DMS153 treated with DMSO at 0.1 percent for 48 hours (cell line): Measurements from ENCODE around the gene PAX7.
"Not testable (repeated sequence)": the region's sequence is repeated elsewhere in the genome, so short reads cannot be mapped to it uniquely, and the experiment has no call there.

Experiments
- DNase-seq: peaks from one replicate; lab custom pipeline; 2025; ENCODE audit not compliant: unreplicated experiment; lab: John Stamatoyannopoulos, UW

Gene PAX7

GRCh38 chr1:18657506-18658201 is 27.0 kb downstream of the PAX7 start:
- no peak for DNase-seq

DNA sequence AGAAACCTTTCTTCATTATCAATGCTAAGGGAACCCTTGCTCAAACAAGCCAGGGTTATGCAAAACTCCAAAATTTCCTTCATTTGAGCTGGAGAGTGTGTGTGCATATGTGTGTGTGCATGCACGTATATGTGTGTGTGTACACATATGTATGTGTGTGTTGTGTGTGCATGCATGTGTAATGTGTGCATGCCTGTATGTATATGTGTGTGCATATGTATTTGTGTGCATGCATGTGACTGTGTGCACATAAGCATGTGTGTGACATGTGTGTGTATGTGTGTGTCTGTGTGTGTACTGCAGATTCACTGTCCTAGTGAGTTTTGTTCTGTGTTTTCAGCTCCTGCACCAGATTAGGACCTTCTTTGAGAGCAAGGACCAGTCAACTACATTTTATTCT is 28.2 kb downstream of the PAX7 start:
- DNase-seq, result no peak

- DNase-seq, result no peak
Measured at GRCh38 chr1:18661404-18662285, 31.0 kb downstream of the PAX7 start.

- no peak for DNase-seq
Measured at GRCh38 chr1:18662286-18662639, 31.6 kb downstream of the PAX7 start.

DNA sequence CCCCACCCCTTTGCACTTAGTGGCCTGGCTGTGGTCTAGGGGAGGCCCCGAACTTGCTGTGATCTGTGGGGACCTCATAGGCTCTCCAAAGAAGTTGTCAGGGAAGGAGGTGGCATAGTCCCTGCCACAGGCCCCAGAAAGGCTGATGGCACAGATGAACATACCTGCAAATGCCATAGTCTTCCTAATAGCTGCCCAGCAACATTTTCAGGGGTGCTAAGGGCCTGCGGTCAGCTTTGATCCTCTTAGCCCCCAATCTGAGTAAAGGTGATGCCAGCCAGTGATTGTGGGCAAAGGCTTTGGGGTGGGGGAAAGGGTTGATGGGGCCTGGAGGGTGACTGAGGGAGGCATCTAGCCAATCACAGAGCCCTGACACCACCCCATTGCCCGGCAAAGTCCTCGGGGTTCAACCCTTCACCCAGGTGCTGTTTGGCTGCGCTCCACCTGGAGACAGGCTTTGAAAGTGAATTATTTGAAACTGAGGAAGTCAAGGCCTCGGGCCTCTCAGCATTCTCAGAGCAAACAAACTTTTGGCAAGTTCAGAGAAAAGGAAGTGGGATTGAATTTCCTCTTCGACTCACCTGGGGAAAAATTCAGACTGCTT is 35.8 kb downstream of the PAX7 start:
- no peak for DNase-seq

DNA sequence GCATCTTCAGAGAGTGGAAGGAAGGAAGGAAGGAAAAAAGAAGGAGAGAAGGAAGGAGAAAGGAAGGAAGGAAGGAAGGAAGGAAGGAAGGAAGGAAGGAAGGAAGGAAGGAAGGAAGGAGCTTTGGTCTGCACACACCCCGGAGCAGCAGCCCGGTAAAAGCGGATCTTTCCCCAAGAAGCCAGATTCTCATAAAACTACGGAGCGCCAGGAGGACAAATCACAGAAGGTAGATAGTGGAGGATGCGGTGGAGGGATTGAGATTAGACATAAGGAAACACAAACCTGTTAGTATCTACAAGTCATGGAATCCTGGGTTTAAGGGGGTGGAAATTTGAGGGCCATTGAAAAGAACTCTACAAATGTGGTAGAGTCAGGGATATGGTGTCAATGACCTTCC is 36.7 kb downstream of the PAX7 start:
- no peak for DNase-seq

- no peak for DNase-seq
Measured at GRCh38 chr1:18668046-18668445, 37.4 kb downstream of the PAX7 start.

DNA sequence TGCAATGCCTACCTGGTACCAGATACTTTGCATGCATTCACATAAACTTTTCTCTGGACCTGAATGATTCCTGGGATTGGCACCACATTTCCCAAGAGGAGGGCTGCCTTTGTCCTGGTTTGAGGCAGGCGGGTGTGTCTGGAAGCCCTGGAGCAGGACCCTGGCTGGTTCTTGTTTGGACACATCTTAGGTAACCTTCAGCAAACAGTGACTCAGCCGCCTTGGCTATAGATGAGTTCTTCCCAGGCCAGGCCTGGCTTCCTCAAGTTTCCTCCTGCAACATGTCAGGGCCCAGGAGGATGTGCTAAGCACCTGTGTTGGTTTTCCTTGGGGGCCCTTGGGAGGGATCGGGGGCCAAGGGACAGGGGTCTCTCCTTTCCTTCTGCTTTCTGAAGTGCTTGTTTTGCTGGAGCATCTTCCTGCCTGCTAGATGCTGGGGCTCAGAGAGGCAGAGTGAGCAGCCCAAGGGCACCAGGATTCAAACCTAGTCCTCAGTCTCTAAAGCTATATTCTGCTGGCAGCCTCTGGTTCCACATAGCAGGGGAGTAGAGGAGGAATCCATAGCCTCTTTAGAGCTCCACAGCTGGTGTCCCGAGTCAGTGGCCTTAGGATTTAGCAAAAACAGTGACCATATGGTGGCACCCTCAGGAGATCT is 38.2 kb downstream of the PAX7 start:
- DNase-seq, result no peak

GRCh38 chr1:18670121-18670867 is 39.6 kb downstream of the PAX7 start:
- no peak for DNase-seq

DNA sequence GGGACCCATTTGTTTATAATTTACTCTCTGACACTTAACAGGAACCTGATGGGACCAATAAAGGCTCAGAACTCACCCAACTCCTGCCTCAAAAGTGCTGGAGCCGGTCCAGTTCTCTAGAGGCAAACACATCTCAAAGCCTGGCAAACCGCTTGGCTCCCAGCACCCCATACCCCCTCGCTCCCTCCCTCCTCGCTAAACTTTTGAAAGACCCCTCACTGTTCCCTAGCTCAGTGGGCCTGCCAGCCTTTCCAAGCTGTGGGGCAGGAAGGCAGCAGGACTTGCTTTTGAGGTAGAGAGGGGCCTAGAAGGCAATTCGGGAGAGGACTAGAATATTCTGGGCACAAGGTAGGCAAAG is 40.2 kb downstream of the PAX7 start:
- no peak for DNase-seq

DNA sequence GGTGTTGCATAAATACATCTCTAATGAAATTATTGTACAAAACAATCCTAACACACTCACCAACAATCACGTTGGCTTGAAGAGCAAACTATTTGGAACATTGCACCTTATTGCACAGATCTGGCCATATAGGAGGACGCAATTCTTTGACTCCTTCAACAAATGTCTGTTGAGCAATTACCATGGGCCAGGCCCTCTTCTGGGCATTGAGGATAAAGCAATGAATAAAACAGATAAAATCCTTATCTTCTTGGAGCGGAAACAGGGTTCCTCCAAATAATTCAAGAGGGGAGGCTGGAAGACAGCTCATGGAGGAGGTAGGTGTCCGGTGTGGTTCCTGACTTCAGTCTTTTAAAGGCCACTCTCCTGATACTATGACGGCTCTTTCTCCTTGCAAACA is 43.3 kb downstream of the PAX7 start:
- no peak for DNase-seq

DNA sequence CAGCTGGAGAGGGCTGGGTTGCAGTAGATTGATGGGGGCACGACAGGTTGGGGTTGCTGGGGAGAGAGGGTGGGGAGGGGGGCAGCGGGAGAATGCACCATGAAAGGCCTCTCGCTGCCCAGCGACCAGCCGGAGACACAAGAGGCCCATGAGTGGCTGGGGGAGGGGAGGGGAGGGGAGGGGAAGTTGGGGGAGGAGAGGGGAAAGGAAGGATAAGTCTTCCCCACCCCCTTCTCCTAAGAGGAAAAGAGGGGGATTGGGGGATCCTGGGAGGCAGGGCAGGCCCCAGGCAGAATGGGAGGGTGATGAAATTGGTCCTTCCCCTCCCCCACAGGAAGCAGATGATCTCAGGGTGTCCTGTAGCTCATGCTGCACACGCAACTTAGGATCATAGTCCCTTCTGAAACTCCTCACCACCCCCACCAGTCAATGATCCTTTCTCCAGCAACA is 45.7 kb downstream of the PAX7 start:
- DNase-seq, result no peak

- peak; percentile 31 for DNase-seq
Measured at GRCh38 chr1:18681423-18681835, 50.8 kb downstream of the PAX7 start.

DNA sequence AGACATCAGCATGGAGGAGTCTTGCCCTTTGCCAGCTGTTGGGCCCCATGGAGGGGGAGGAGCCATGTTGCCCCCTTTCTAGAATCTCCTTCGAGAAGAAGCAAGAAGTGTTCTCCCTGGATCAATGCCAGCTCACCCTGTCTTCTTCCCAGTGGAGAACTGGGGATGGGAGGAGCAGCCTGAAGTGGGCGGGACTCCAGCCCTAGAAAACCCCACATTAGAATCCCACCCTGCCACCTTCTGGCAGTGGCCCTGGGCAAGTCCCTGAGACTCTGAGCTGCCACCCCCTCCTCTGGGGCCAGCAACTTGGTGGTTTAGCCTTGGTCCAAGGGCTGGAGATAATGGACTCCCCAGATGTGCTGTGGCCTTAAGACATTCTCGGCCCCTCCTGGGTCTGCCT is 51.7 kb downstream of the PAX7 start:
- no peak for DNase-seq

DNA sequence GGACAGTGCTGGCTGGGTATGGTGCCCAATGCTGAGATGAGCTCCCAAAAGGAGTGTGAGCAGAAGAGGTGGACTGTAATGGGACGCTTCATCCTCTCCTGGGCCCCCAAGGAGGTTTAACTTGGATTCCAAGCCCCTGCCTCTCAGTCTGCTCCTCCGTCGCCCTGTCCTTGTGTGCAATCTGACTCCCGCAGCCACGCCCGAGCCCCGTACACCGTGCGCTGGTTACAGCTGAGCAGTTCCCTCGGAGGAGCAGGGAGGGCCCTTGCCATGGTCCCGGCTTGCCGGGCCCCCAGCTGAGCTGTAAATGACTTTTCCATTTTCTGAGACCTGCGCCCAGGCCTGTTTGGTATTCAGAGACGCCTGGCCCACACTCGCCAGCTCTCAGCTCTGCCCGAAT is 53.7 kb downstream of the PAX7 start:
- DNase-seq, result no peak

DNA sequence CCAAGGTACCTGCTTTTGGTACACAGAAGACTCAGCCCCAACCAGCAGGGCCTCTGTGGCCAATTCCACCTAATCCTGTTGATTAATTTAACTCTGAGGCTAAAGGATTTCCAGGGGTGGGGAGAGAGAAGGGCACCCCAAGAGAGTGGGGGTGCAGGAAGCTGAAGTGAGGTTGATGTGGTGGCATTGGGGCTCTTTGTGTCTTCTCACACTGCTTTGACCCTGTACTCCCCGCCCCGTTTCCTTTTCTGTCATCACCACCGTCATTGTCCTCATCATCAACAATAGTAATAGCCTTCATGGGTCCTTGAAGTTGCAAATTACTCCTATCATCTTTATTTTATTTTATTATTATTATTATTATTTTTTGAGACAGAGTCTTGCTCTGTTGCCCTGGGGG is 55.9 kb downstream of the PAX7 start:
- no peak for DNase-seq

DNA sequence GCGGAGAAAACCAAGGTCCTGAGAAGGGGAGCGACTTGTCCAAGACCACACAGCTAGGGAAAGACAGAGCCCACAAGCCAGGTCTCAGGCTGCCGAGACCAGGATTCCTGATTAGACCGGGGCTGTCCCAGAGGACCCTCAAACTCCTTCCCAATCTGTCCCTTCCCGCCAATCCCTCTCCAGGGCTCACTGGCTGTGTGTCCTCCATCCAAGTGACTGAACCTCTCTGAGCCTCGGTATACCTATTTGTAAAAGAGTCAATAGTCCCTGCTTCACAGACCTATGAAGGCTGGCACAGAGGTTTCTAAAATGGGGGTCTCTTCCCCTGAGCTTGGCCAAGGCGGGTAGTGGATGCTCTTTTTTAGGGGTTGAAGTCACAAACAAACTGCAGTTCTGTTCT is 56.6 kb downstream of the PAX7 start:
- no peak for DNase-seq

GRCh38 chr1:18691648-18692047 is 61.0 kb downstream of the PAX7 start:
- no peak for DNase-seq

DNA sequence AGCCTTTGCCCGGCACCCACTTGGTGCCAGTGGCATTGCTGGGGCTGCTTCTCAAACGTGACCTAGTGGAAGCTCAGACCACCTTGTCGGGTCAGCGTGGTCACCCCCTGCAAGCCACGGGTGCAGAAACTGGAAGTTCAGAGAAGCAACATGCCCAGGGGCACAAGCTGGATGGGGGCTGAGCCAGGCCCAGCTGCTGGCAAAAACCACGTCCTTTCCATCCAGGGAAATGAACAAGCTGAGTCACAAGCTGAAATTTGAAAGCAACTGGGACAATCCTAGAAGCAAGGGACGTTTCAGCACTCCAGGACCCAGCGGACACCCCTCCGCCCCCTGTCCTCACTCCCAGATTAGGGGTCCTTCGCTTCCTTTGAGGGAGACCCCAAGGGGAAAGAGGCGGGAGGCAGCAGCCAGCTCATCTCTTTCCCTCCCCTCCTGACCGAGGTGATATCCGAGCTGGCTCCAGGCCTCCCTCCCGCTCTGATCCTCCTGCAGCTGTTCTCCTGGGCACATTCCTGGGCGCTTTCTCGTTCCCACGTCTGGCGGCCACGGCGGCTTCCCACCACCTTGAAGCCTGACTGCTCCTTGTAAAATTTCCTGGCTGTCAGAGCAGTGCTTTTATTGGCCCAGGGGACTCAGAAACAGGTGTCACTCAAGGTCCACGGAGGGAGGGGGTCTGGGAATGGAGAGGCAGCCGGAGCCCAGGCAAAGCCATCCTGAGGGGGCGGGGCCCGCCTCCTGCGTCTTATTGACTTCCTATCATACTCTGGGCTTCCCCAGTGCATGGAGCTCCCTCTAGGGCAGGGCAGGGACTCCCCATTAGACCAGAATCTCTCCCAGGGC is 62.8 kb downstream of the PAX7 start:
- DNase-seq, result no peak

GRCh38 chr1:18694289-18694688 is 63.6 kb downstream of the PAX7 start:
- DNase-seq, result not testable (repeated sequence)
